ENCODE measurements around the gene RRM2. TPM values are rescaled to one million over a fixed set of nuclear protein-coding genes. Genes with fewer than 3 reads are reported as not detected.

Gene RRM2
- total and polyA plus RNA-seq, 9 donors, result 0.24 to 4.6 (median 1.3) TPM; not detected in 2

- 27 to 33% (median 31%) methylated on average over 13 of the region's 13 CpGs for WGBS, 3 donors
- peaks cover 3% of the 10 kb centered on the region for H3K4me1 ChIP-seq (ENCODE audit: insufficient read depth)
- TF ChIP-seq EP300 (IDR thresholded peaks at IDR 0.05), result no peak
- TF ChIP-seq, protein P1, sequence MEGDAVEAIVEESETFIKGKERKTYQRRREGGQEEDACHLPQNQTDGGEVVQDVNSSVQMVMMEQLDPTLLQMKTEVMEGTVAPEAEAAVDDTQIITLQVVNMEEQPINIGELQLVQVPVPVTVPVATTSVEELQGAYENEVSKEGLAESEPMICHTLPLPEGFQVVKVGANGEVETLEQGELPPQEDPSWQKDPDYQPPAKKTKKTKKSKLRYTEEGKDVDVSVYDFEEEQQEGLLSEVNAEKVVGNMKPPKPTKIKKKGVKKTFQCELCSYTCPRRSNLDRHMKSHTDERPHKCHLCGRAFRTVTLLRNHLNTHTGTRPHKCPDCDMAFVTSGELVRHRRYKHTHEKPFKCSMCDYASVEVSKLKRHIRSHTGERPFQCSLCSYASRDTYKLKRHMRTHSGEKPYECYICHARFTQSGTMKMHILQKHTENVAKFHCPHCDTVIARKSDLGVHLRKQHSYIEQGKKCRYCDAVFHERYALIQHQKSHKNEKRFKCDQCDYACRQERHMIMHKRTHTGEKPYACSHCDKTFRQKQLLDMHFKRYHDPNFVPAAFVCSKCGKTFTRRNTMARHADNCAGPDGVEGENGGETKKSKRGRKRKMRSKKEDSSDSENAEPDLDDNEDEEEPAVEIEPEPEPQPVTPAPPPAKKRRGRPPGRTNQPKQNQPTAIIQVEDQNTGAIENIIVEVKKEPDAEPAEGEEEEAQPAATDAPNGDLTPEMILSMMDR (IDR thresholded peaks at IDR 0.05), result no peak
- no peak for TF ChIP-seq POLR2A (IDR thresholded peaks at IDR 0.05)
- H3K4me3 ChIP-seq, result peak overlapping the region; percentile 42
- intact Hi-C loops (cut with DNase I), result loop anchor here (5.0 to 10.0 kb wide), 6 partner anchors 181 to 316 kb away; partner anchors contain the start of gene HPCAL1 (in 3 of the 4)
- no peaks in the 10 kb centered on the region for H3K36me3 ChIP-seq
- DNase-seq, result no peak
- no peak overlapping the region for H3K27ac ChIP-seq
- no peaks in the 10 kb centered on the region for H3K27me3 ChIP-seq
- H3K9me3 ChIP-seq, result no peaks in the 10 kb centered on the region
These were observed 1.5 kb upstream of the RRM2 start for GRCh38 chr2:10120877-10121574.

DNA sequence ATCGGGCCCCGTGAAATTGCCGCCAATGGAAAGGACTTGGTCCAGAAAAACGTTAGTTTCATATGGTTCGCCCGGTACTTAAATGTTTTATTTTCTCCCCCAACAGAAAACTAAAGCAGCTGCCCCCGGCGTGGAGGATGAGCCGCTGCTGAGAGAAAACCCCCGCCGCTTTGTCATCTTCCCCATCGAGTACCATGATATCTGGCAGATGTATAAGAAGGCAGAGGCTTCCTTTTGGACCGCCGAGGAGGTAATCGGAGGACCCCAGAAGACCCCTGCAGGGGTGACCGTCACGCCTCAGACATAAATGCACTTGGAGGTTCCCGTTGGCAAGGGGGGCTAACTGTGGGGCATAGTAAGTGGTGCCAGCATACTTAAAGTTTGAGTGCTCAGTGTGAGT lies 742 bp downstream of the RRM2 start:
- TF ChIP-seq EP300 (IDR thresholded peaks at IDR 0.05) (no peak), POLR2A (IDR thresholded peaks at IDR 0.05) (no peak)
- TF ChIP-seq, protein P1 (IDR thresholded peaks at IDR 0.05), result no peak
- Histone ChIP-seq H3K27me3 (no peaks in the 10 kb centered on the region), H3K4me3 (no peak overlapping the region), H3K27ac (no peak overlapping the region), H3K36me3 (no peaks in the 10 kb centered on the region), H3K4me1 (ENCODE audit: insufficient read depth) (peaks cover 3% of the 10 kb centered on the region), H3K9me3 (no peaks in the 10 kb centered on the region)
- intact Hi-C loops (cut with DNase I), result loop anchor here (2.0 to 10.0 kb wide), 7 partner anchors 179 to 314 kb away; partner anchors contain the start of gene HPCAL1 (in 3 of the 4)
- DNase-seq, result no peak
- WGBS, 3 donors, result 3 to 5% (median 3%) methylated on average over 18 of the region's 18 CpGs

- Histone ChIP-seq H3K27ac (no peak overlapping the region), H3K27me3 (no peaks in the 10 kb centered on the region), H3K4me1 (ENCODE audit: insufficient read depth) (peaks cover 3% of the 10 kb centered on the region), H3K36me3 (no peaks in the 10 kb centered on the region), H3K9me3 (no peaks in the 10 kb centered on the region), H3K4me3 (no peak overlapping the region)
- TF ChIP-seq, protein P1 (IDR thresholded peaks at IDR 0.05), result peak; percentile 38 to 65 (median 53)
- no peak for TF ChIP-seq POLR2A (IDR thresholded peaks at IDR 0.05)
- intact Hi-C loops (cut with DNase I), result loop anchor here (5.0 to 10.0 kb wide), 6 partner anchors 178 to 313 kb away; partner anchors contain the start of gene HPCAL1 (in 3 of the 4)
- DNase-seq, result peak in 1 of 5 donors; percentile 34
- 10 to 14% (median 12%) methylated on average over 5 of the region's 5 CpGs for WGBS, 3 donors
These were observed 2.1 kb downstream of the RRM2 start for GRCh38 chr2:10124538-10125045.

DNA sequence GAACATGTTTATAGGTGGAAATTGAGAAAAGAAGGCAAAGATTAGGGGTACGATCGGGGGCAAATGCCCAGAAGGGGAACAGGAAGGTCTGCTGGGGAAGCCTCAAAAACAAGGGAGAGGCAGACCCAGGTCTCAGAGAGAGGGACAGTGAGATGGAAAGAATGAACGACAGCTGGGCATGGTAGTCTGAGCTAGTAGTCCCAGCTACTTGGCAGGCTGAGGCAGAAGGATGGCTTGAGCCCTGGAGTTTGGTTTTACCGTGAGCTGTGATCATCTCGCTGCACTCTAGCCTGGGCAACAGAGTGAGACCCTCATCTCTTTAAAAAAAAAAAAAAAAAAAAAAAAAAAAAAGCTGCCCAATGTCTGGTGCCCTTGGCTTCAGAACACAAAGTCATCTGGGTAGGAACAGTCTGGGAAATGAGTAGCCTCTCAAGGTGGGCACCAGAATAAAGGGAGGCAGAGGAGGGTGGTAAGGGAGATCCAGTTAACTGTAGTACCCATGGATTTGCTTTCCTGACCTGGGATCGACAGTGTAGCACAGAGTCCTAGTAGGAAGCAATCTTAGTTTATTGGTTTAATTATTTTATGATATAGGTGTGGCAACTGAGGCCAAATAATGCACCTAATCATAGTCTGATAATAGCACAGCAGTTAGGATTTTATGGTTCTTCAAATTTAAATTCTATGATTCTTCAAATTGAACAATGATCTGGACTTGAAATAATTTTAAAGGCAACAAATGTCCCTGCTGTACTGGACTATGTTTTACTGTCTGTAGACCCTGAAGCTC lies 3.5 kb downstream of the RRM2 start:
- no peak for DNase-seq
- TF ChIP-seq, protein P1 (IDR thresholded peaks at IDR 0.05), result no peak
- TF ChIP-seq EP300 (IDR thresholded peaks at IDR 0.05) (no peak), POLR2A (IDR thresholded peaks at IDR 0.05) (no peak)
- H3K4me1 ChIP-seq (ENCODE audit: insufficient read depth), result peaks cover 3% of the 10 kb centered on the region
- H3K9me3 ChIP-seq, result no peaks in the 10 kb centered on the region
- no peaks in the 10 kb centered on the region for H3K27me3 ChIP-seq
- WGBS, 3 donors, result 76 to 92% (median 89%) methylated on average over 6 of the region's 6 CpGs
- no peak overlapping the region for H3K4me3 ChIP-seq
- H3K36me3 ChIP-seq, result no peaks in the 10 kb centered on the region
- intact Hi-C loops (cut with DNase I), result loop anchor here in 3 of 4 donors (10.0 kb wide), 3 partner anchors 179 to 309 kb away; partner anchors contain the start of gene HPCAL1 (in 2 of the 3)
- H3K27ac ChIP-seq, result no peak overlapping the region

Data from ovary (tissue), 9 donors.